GM12873 (cell line): ENCODE measurements around the gene BGN.

Source experiments
- CTCF ChIP-seq: IDR thresholded peaks from 2 replicates; pipeline ENCODE4 v1.5.1; 2012; ENCODE audit warnings: low read depth, mild to moderate bottlenecking, moderate library complexity, low read length, control low read depth; ENCODE audit not compliant: insufficient read depth; ENCODE audit errors: missing control alignments

BGN gene

GRCh38 chrX:153494541-153495361, at the start of gene BGN:
Gene BGN, plus strand, starts transcription at chrX:153494980. Its CDS starts 9,652 bp downstream, at chrX:153504632.
- TF ChIP-seq CTCF = no peak

GRCh38 chrX:153445106-153445855, 49.5 kb upstream of the BGN start:
- no peak for TF ChIP-seq CTCF

GRCh38 chrX:153445856-153446635, 48.7 kb upstream of the BGN start, which contains the start of gene TREX2:
Gene TREX2, minus strand, starts transcription at chrX:153446056. Its CDS starts 626 bp downstream, at chrX:153445430.
- no peak for TF ChIP-seq CTCF

GRCh38 chrX:153446636-153446936, 48.2 kb upstream of the BGN start:
- no peak for TF ChIP-seq CTCF

GRCh38 chrX:153446950-153447580, 47.7 kb upstream of the BGN start:
- TF ChIP-seq CTCF = no peak

- TF ChIP-seq CTCF = no peak
These were observed 47.2 kb upstream of the BGN start for GRCh38 chrX:153447581-153447960.
